CD14-positive monocyte (primary cell): ENCODE results near the gene VPS26B. TPM values are rescaled to one million over a fixed set of nuclear protein-coding genes. Genes with fewer than 3 reads are reported as not detected.

Source experiments
- DNase-seq, 3 donors: peaks; one replicate each; pipeline ENCODE4 v3.0.0-alpha.2; 2011 to 2022
- H2AFZ ChIP-seq: 2 replicates; pipeline ENCODE4 v1.6.0; 2012; ENCODE audit warnings: mild to moderate bottlenecking, low read depth, low read length, inconsistent platforms; ENCODE audit not compliant: insufficient read depth, poor library complexity, severe bottlenecking
- H3K27ac ChIP-seq, 2 donors: 1 replicate in 1 of 2; 2 replicates in 1 of 2; pipeline ENCODE4 v1.5.1; 2012 to 2013; ENCODE audit warnings: low read length in 2 of 2, control low read depth in 1 of 2, inconsistent platforms in 1 of 2, low read depth in 1 of 2, mild to moderate bottlenecking in 1 of 2
- H3K27me3 ChIP-seq, 2 donors: one replicate each; pipeline versions ENCODE4 v1.6.0 to v1.6.1; 2011 to 2013; ENCODE audit warnings: low read length in 2 of 2; ENCODE audit not compliant: control insufficient read depth in 2 of 2, insufficient read depth in 2 of 2
- H3K36me3 ChIP-seq, 2 donors: replicated peaks in 1 of 2; 1 replicate in 1 of 2; 2 replicates in 1 of 2; pipeline versions ENCODE4 v1.5.1 to v1.6.1; 2012 to 2013; ENCODE audit warnings: low read length in 2 of 2, control low read depth in 1 of 2, inconsistent platforms in 1 of 2, mild to moderate bottlenecking in 1 of 2; ENCODE audit not compliant: insufficient read depth in 2 of 2, control insufficient read depth in 1 of 2
- H3K4me1 ChIP-seq, 2 donors: 1 replicate in 1 of 2; 2 replicates in 1 of 2; pipeline versions ENCODE4 v1.5.1 to v1.6.1; 2012 to 2013; ENCODE audit warnings: low read length in 2 of 2, control low read depth in 1 of 2, inconsistent platforms in 1 of 2, mild to moderate bottlenecking in 1 of 2, moderate library complexity in 1 of 2; ENCODE audit not compliant: insufficient read depth in 2 of 2, control insufficient read depth in 1 of 2
- H3K4me2 ChIP-seq: replicated peaks from 2 replicates; pipeline ENCODE3; 2012; ENCODE audit warnings: low read length, moderate library complexity, mild to moderate bottlenecking; ENCODE audit not compliant: poor library complexity, severe bottlenecking; ENCODE audit errors: extremely low read depth
- H3K4me3 ChIP-seq, 3 experiments: fragments of 200-600 bp in 1 of 3; sonication (generic) in 1 of 3; replicated peaks in 1 of 3; 1 replicate in 2 of 3; 2 replicates in 1 of 3; pipeline ENCODE4 v1.5.1; 2011 to 2013; ENCODE audit warnings: low read length in 3 of 3, mild to moderate bottlenecking in 3 of 3, control low read depth in 2 of 3, low read depth in 2 of 3, inconsistent platforms in 1 of 3, moderate library complexity in 1 of 3
- H3K79me2 ChIP-seq: 2 replicates; pipeline ENCODE4 v1.6.0; 2012; ENCODE audit warnings: mild to moderate bottlenecking, control low read depth, inconsistent platforms, low read length, moderate library complexity; ENCODE audit not compliant: insufficient read depth
- H3K9ac ChIP-seq: 2 replicates; pipeline ENCODE4 v1.6.0; 2017; ENCODE audit warnings: low read length, mild to moderate bottlenecking; ENCODE audit not compliant: insufficient read depth, poor library complexity, severe bottlenecking
- H3K9me3 ChIP-seq, 2 donors: replicated peaks in 1 of 2; 1 replicate in 1 of 2; 2 replicates in 1 of 2; pipeline versions ENCODE4 v1.5.1 to v1.6.1; 2012 to 2013; ENCODE audit warnings: low read length in 2 of 2, control low read depth in 1 of 2; ENCODE audit not compliant: control insufficient read depth in 1 of 2, insufficient read depth in 1 of 2
- H4K20me1 ChIP-seq: 2 replicates; pipeline ENCODE4 v1.6.0; 2012; ENCODE audit warnings: mild to moderate bottlenecking, low read length, control low read depth, moderate library complexity; ENCODE audit not compliant: insufficient read depth
- H3K27ac Mint-ChIP-seq, 7 donors: one replicate each; pipeline ENCODE4 v1.8.0; 2020; ENCODE audit warnings: mild to moderate bottlenecking in 7 of 7, mixed read lengths in 7 of 7, moderate library complexity in 6 of 7, inconsistent platforms in 2 of 7
- H3K27me3 Mint-ChIP-seq, 3 donors: one replicate each; pipeline ENCODE4 v1.8.0; 2021 to 2022; ENCODE audit warnings: low read depth in 3 of 3, mild to moderate bottlenecking in 3 of 3, mixed read lengths in 3 of 3, moderate library complexity in 3 of 3, inconsistent platforms in 1 of 3
- H3K36me3 Mint-ChIP-seq, 2 donors: one replicate each; pipeline ENCODE4 v1.8.0; 2020; ENCODE audit warnings: mixed read lengths in 2 of 2, inconsistent platforms in 1 of 2, mild to moderate bottlenecking in 1 of 2
- H3K4me1 Mint-ChIP-seq: one replicate; pipeline ENCODE4 v1.8.0; 2020; ENCODE audit warnings: mild to moderate bottlenecking, mixed read lengths
- H3K4me3 Mint-ChIP-seq, 2 donors: one replicate each; pipeline ENCODE4 v1.8.0; 2020; ENCODE audit warnings: mild to moderate bottlenecking in 2 of 2, mixed read lengths in 2 of 2, moderate library complexity in 1 of 2
- H3K9me3 Mint-ChIP-seq, 7 donors: one replicate each; pipeline ENCODE4 v1.8.0; 2020 to 2022; ENCODE audit warnings: mixed read lengths in 7 of 7, mild to moderate bottlenecking in 6 of 7, moderate library complexity in 6 of 7, inconsistent platforms in 2 of 7
- CTCF ChIP-seq: fragments of 200-600 bp; IDR thresholded peaks from one replicate; pipeline ENCODE4 v1.8.0; 2022; ENCODE audit warnings: antibody characterized with exemption, mild to moderate bottlenecking
- WGBS: methylation state at CpG from one replicate; pipeline ENCODE4 v1.1.5; 2013; ENCODE audit warnings: missing lambda C conversion rate; ENCODE audit not compliant: insufficient coverage; 5-methylcytosine and 5-hydroxymethylcytosine counted together
- intact Hi-C, 2 donors: fragments of 100-400 bp; cut with micrococcal nuclease; formaldehyde crosslinking; loops; one replicate each; pipeline versions ENCODE4 v1.15.0 to v1.15.1; 2023
- polyA plus RNA-seq, 3 donors: library from polyadenylated mRNA; depleted of rRNA in 1 of 3; unstranded in 2 of 3; stranded (reverse) in 1 of 3; fragments of 300-500 nt in 2 of 3; fragments of >200 nt in 1 of 3; fragmentation: Illumina TruSeq in 2 of 3; gene quantifications; 1 replicate in 2 of 3; 2 replicates in 1 of 3; pipeline ENCODE4 v1.2.3, GENCODE V29; 2012 to 2021

Gene VPS26B
- polyA plus RNA-seq, 3 donors, result 30.4 to 38.4 (median 34.3) TPM

- no peak overlapping the region for H3K4me2 ChIP-seq
- TF ChIP-seq CTCF, result no peak
- peaks cover 3 to 30% of the 10 kb centered on the region in 2 donors for H3K9me3 ChIP-seq
- intact Hi-C loops, result no loop called here
- no peaks in the 10 kb centered on the region for H4K20me1 ChIP-seq
- DNase-seq, result no peak
- peaks cover 10 to 15% of the 10 kb centered on the region in 2 donors for H3K4me1 ChIP-seq
- H3K27ac ChIP-seq, result no peak overlapping the region
- H3K9ac ChIP-seq, result no peak overlapping the region
- no peak overlapping the region for H3K4me3 ChIP-seq
- no peaks in the 10 kb centered on the region for H3K36me3 ChIP-seq
- Mint-ChIP-seq H3K4me1 (peaks cover 20% of the 10 kb centered on the region), H3K4me3 (peak overlapping the region; percentile 73 to 87), H3K27me3 (peaks cover 87 to 98% (median 92%) of the 10 kb centered on the region in 3 donors), H3K36me3 (peaks cover 3 to 4% of the 10 kb centered on the region in 2 donors), H3K27ac (no peak overlapping the region), H3K9me3 (peaks cover 0 to 24% (median 16%) of the 10 kb centered on the region in 7 donors)
- no CpG with 5 or more reads among the region's 5 CpGs for WGBS
- H2AFZ ChIP-seq, result no peak overlapping the region
- peaks cover 73 to 94% of the 10 kb centered on the region in 2 donors for H3K27me3 ChIP-seq
- H3K79me2 ChIP-seq, result no peaks in the 10 kb centered on the region
These were observed 50.7 kb downstream of the VPS26B start for GRCh38 chr11:134275188-134275533.

GRCh38 chr11:134275534-134276395 lies 51.3 kb downstream of the VPS26B start, which contains the start of gene GLB1L3:
Gene GLB1L3 (plus strand): TSS chr11:134276379. CDS start chr11:134276741, 362 bp downstream.
- TF ChIP-seq CTCF, result peak; percentile 43
- DNase-seq, result peak in 1 of 3 donors; percentile 41
- Histone ChIP-seq H2AFZ (peak within 1 kb of the TSS; percentile 65), H3K27ac (no peak within 1 kb of the TSS), H3K79me2 (no peaks in the 10 kb centered on the region), H3K4me2 (peak within 1 kb of the TSS; percentile 57), H3K9me3 (peaks cover 3 to 30% of the 10 kb centered on the region in 2 donors), H3K9ac (no peak within 1 kb of the TSS), H3K4me3 (peak within 1 kb of the TSS in 2 of 3 experiments; percentile 15 to 63), H3K4me1 (peaks cover 10 to 15% of the 10 kb centered on the region in 2 donors), H4K20me1 (no peaks in the 10 kb centered on the region), H3K27me3 (peaks cover 74 to 94% of the 10 kb centered on the region in 2 donors), H3K36me3 (no peaks in the 10 kb centered on the region)
- Mint-ChIP-seq H3K27me3 (peaks cover 86 to 98% (median 90%) of the 10 kb centered on the region in 3 donors), H3K4me3 (peak within 1 kb of the TSS; percentile 73 to 87), H3K9me3 (peaks cover 0 to 24% (median 16%) of the 10 kb centered on the region in 7 donors), H3K4me1 (peaks cover 17% of the 10 kb centered on the region), H3K36me3 (peaks cover 3 to 4% of the 10 kb centered on the region in 2 donors), H3K27ac (peak within 1 kb of the TSS in 3 of 7 donors; percentile 46 to 68 (median 60))
- intact Hi-C loops, result no loop called here
- 2% methylated on average over 67 of the region's 68 CpGs for WGBS
